HG03045 (cell line): ENCODE results near the gene ARFGAP1.
"Not testable (repeated sequence)": the region's sequence is repeated elsewhere in the genome, so short reads cannot be mapped to it uniquely, and the experiment has no call there.

ENCODE experiments used
- ATAC-seq: cut with Tn5 transposase; IDR thresholded peaks from one replicate; pipeline ENCODE4 v1.9.1; 2021; ENCODE audit warnings: mild to moderate bottlenecking, moderate library complexity; ENCODE audit not compliant: unreplicated experiment

ARFGAP1 gene

DNA sequence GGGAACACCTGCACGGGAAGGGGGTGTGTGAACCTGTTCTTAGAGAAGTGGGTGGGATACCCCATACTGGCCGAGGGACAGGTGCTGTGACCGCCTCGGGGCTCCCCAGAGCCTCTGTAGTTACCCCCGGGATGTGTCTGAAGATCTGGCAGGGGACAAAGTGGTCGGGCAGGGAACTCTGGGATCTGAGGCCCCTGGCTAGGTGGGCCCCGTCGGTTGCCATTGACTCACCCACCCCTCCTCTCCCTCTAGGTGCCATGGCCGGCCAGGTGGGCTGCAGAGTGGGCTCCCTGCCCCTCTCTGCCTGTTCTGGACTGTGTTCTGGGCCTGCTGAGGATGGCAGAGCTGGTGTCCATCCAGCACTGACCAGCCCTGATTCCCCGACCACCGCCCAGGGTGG lies 32.6 kb upstream of the ARFGAP1 start:
- no peak for ATAC-seq

- no peak for ATAC-seq
Measured at GRCh38 chr20:63241272-63241671, 31.3 kb upstream of the ARFGAP1 start.

GRCh38 chr20:63242736-63243135 lies 29.9 kb upstream of the ARFGAP1 start:
- no peak for ATAC-seq

DNA sequence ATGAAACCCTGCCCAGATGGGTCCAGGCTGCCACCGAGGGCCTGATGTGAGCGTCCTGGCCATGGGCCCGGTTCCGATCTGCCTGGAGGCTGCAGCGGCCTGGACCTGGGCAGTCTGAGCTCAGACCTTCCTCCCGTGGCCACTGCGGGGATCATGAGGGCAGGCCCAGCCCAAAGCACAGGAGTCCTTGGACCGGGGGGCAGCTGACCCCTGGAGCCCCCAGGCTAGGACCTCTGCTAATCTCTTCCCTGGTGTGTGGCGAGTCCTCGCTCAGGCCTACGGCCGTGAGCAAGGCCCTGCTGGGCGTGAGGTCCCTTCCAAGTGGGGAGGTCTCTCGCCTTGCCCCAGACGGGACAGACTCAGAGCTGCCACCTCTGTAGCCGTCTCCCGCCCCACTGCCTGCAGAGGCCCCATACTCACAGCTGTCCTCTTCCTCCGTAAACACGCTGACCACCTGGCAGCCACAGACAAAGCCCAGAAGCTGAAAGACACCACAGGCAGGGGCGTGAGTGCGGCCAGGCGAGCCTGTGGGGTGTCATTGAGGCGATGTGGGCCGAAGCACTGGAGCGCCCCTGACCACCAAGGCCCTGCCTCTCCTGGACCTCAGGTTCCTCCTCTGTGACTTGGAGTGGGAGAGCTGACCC lies 28.9 kb upstream of the ARFGAP1 start:
- ATAC-seq = no peak

- ATAC-seq = no peak
Measured at GRCh38 chr20:63244468-63244867, 28.1 kb upstream of the ARFGAP1 start.

DNA sequence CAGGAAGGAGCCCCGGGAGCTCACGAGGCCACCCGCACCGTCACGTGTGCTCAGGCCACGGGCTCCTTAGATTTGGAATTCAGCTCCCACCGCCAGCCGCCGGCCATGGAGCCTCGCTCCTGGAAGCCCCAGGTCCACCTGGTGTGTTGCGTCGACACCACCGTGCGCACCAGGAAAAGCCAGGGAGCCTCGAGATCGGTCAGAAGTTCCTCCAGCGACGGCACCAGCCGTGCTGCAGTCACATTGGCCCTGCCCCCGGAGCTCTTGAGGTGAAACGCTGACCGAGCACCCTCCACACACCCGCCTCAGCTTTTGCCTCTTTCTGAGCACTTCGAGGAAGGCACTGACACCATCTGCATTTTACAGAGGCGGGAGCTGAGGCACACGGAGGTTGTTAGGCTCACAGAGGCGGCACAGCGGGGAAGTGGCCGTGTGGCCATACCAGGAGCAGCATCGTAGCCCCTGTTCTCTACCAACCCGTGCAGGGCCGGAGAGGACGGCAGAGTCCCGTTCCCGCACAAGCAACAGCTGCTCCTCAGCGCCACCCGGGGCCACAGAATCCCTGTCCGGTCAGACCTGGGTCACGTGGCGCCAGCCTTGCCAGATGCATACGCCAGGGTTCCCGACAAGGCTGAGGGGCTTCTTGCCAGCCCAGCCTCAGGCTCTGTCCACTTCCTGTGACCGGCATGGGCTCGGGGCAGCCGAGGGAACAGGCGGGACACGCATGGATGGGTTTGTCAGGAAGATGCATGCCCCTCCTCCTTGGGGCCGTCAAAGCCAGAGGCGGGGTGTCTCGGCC lies 25.9 kb upstream of the ARFGAP1 start:
- no peak for ATAC-seq

- no peak for ATAC-seq
Measured at GRCh38 chr20:63247671-63248228, 24.9 kb upstream of the ARFGAP1 start.

DNA sequence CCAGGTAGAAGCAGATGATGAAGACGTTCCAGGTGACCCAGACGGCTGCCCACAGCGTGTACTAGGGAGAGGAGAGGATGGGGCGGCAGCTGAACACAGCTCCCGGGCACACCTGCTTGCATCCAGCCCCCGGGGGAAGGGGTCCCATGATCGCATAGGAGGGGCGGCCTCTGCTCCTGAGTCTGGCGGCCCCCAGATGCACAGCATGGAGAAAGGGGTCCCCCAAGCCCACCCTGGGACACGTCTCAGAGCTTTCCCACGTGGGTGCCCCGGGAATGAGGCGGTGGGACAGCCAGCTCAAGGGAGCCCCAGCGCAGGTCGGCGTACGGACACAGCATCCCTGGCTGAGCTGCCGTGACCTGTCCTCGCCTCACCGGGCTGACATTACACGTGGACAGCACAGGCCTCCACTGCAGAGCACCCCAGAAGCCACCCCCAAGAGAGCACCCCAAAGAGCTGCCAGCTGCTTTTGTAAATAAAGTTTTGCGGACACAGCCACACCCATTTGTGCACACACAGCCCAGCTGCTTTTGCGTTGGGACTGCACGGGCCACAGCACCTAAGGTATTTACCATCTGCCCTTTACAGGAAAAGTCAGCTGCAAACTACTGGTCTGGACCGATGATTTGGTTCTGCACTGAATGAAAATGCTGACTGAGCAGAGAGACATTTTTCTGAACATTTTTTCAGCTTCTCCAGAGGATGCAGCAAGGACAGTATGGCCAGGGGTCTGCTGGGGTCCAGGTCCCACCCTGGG lies 23.6 kb upstream of the ARFGAP1 start:
- no peak for ATAC-seq

DNA sequence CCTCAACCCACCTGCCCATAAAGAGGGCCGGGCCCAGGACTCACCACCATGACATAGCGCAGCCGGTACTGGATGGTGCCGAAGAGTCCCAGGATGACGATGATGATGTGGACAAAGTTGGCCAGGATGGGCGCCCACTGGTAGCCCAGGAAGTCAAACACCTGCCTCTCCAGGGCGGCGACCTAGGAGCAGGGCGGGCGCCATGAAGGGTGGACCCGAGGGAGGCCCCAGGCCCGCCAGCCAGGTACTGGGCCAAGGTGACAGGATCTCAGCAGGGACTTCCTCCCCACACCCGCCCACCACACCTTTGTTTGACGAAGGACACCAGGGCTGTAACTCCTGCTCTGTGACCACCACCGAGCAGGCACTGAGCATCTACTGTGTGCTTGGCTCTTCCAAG lies 22.7 kb upstream of the ARFGAP1 start:
- ATAC-seq = no peak

DNA sequence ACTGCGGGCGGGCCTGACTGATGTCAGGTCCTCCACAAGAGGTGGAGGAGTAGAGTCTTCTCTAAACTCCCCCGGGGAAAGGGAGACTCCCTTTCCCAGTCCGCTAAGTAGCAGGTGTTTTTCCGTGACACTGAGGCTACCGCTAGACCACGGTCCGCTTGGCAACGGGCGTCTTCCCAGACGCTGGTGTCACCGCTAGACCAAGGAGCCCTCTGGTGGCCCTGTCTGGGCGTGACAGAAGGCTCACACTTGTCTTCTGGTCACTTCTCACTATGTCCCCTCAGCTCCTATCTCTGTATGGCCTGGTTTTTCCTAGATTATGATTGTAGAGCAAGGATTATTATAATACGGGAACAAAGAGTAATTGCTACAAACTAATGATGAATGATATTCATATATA lies 21.3 kb upstream of the ARFGAP1 start:
- not testable (repeated sequence) for ATAC-seq

- ATAC-seq = no peak
Measured at GRCh38 chr20:63252284-63252711, 20.3 kb upstream of the ARFGAP1 start.

DNA sequence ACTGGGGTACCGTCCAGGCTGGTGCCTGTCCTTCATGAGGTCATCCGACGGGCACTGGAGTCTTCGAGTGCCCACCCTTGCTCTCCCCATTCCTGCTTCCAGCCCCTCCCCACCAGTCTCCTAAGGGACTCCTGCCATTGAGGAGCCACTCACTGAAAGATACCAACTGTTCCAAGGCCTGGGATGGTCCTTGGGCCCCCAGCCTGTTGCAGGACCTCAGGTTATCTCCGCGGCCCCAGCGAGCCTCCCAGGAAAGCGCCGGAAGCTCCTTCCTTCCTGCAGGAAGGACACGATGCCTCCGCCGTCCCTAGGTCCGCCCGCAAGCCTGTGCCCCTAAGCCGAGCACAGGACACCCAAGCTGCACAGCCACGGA lies 19.6 kb upstream of the ARFGAP1 start:
- no peak for ATAC-seq

GRCh38 chr20:63253438-63254231 lies 19.0 kb upstream of the ARFGAP1 start:
- ATAC-seq = no peak

GRCh38 chr20:63254232-63254605 lies 18.4 kb upstream of the ARFGAP1 start, which contains the start of gene NKAIN4:
NKAIN4 (minus strand) TSS chr20:63254463; CDS start chr20:63254450, 13 bp downstream.
- ATAC-seq = no peak

GRCh38 chr20:63254606-63255384 lies 17.8 kb upstream of the ARFGAP1 start:
- no peak for ATAC-seq

DNA sequence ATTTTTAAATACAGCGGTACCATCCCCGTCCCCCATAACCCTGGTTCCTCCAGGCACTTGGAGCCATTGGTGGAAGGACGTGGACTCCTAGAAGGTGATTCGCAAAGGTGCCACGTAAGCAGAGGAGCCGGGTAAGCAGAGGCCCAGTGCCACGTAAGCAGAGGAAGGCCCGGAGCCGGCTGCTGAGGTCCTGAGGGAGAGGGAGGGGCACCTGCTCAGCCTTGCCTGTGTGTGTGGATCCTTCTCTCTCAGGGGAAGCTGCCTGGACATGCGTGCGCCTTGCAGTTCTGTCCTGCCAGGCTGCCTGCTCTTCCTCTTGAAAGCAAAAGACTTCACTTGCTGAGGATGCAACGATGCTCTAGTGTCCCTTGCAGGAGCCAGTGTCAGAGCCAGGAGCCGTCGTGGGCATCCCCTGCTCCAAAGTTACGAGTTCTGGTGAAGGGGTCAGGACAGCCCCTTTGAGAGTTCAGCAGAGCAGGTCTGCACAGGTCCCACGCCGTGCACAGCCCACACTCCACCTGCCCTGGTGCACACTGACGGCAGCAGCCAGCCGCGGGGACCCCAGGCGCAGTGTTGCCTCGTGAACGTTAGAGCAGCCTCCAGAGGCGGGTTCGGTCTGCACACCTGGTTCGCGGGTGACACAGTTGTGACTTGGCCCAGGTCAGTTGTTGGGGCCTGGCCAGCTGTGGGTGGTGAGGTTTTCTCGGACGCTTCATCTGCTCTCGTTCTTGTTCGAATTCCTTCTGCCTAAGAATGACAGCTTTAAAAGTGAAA lies 16.5 kb upstream of the ARFGAP1 start:
- no peak for ATAC-seq

GRCh38 chr20:63256954-63257353 lies 15.7 kb upstream of the ARFGAP1 start:
- ATAC-seq = no peak

DNA sequence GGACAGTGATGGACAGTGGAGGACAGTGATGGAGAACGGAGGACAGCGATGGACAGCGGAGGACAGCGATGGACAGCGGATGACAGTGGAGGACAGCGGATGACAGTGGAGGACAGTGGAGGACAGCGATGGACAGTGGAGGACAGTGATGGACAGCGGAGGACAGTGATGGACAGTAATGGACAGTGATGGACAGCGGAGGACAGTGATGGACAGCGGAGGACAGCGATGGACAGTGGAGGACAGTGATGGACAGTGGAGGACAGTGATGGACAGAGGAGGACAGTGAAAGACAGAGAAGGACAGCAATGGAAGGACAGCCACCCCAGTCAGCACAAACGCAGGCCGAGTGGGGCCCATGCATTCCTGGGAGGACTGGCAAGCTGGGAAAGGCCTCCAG lies 15.0 kb upstream of the ARFGAP1 start:
- no peak for ATAC-seq

GRCh38 chr20:63258781-63259180 lies 13.8 kb upstream of the ARFGAP1 start:
- no peak for ATAC-seq
